ENCODE data around the gene TPCN1.

- TF ChIP-seq CTCF (conservative IDR thresholded peaks at IDR 0.05) (no peak), EZH2 (IDR thresholded peaks at IDR 0.05; ENCODE audit: low read depth) (no peak)
Measured at GRCh38 chr12:113189361-113189760, 31.9 kb upstream of the TPCN1 start.

All from PC-9 (cell line).